SK-N-MC (cell line): Measurements from ENCODE around the gene RIC8B.

Source experiments
- EZH2 ChIP-seq: fragments of 200-600 bp; sonication (generic); IDR thresholded peaks from one replicate; pipeline ENCODE4 v1.6.1; 2017; ENCODE audit warnings: antibody characterized with exemption
- FOXP2 ChIP-seq: optimal IDR thresholded peaks from 2 replicates; pipeline ENCODE3; 2011; ENCODE audit warnings: mild to moderate bottlenecking, moderate library complexity; ENCODE audit not compliant: insufficient read depth; ENCODE audit errors: extremely low read length, control extremely low read depth
- POLR2AphosphoS5 ChIP-seq: IDR thresholded peaks from 2 replicates; pipeline ENCODE4 v1.6.1; 2012; ENCODE audit warnings: mild to moderate bottlenecking, low read depth, low read length, borderline replicate concordance

- no peak for TF ChIP-seq POLR2AphosphoS5
- no peak for TF ChIP-seq EZH2
- no peak for TF ChIP-seq FOXP2
These were observed 94.7 kb downstream of the RIC8B start for GRCh38 chr12:106868982-106869700.
